OCI-LY7 (cell line): ENCODE measurements around the gene ABCC1. TPM values are rescaled to one million over a fixed set of nuclear protein-coding genes. Genes with fewer than 3 reads are reported as not detected.

Experiments
- BruUV-seq: library from RNA; stranded (reverse); fragments of 400-500 nt; replicated peaks from 2 replicates; lab custom pipeline; 2021; lab: Mats Ljungman, UMichigan
- CTCF ChIA-PET: fragments of 300-600 bp; sonication (Branson Sonifier 250); formaldehyde crosslinking; loops from one replicate; lab custom pipeline; 2022; ENCODE audit warnings: antibody characterized with exemption; ENCODE audit not compliant: unreplicated experiment; lab: Charles Lee
- POLR2A ChIA-PET: fragments of 300-600 bp; sonication (Branson Sonifier 250); formaldehyde crosslinking; loops from one replicate; lab custom pipeline; 2022; ENCODE audit warnings: antibody characterized with exemption; lab: Charles Lee
- DNase-seq: peaks from one replicate; pipeline ENCODE4 v3.0.0-alpha.2; 2015; ENCODE audit warnings: low spot score
- H2AFZ ChIP-seq: fragments of 200-600 bp; sonication (generic), shearing (Covaris generic); 2 replicates; pipeline ENCODE4 v1.6.1; 2014; ENCODE audit warnings: mild to moderate bottlenecking, antibody characterized with exemption, low read length, moderate library complexity
- H3K27ac ChIP-seq: fragments of 200-600 bp; sonication (generic); 2 replicates; pipeline ENCODE4 v1.5.1; 2014; ENCODE audit warnings: mixed run types, low read depth, mild to moderate bottlenecking, moderate library complexity, low read length, inconsistent platforms; ENCODE audit not compliant: poor library complexity, severe bottlenecking
- H3K36me3 ChIP-seq: fragments of 200-600 bp; sonication (generic); 2 replicates; pipeline ENCODE4 v1.6.1; 2014; ENCODE audit warnings: mild to moderate bottlenecking, antibody characterized with exemption, low read length, moderate library complexity, mixed read lengths; ENCODE audit not compliant: insufficient read depth
- H3K4me1 ChIP-seq: fragments of 200-600 bp; sonication (generic); 2 replicates; pipeline ENCODE4 v1.5.1; 2014; ENCODE audit warnings: mild to moderate bottlenecking, low read length; ENCODE audit not compliant: insufficient read depth, poor library complexity, severe bottlenecking
- H3K4me2 ChIP-seq: fragments of 200-600 bp; sonication (generic); 2 replicates; pipeline ENCODE4 v1.6.1; 2014; ENCODE audit warnings: mild to moderate bottlenecking, low read length
- H3K4me3 ChIP-seq: fragments of 200-600 bp; sonication (generic); 2 replicates; pipeline ENCODE4 v1.5.1; 2014; ENCODE audit warnings: mild to moderate bottlenecking, low read depth, low read length; ENCODE audit not compliant: poor library complexity, severe bottlenecking
- H3K79me2 ChIP-seq: fragments of 200-600 bp; sonication (generic); 2 replicates; pipeline ENCODE4 v1.6.1; 2016; ENCODE audit warnings: low read depth, mild to moderate bottlenecking, low read length, moderate library complexity, mixed read lengths; ENCODE audit not compliant: insufficient read depth
- H3K9me2 ChIP-seq: fragments of 200-600 bp; sonication (generic); 2 replicates; pipeline ENCODE4 v1.6.1; 2016; ENCODE audit warnings: mild to moderate bottlenecking, low read length, mixed read lengths; ENCODE audit not compliant: insufficient read depth
- H3K9me3 ChIP-seq: fragments of 200-600 bp; sonication (generic); 2 replicates; pipeline ENCODE4 v1.6.1; 2014; ENCODE audit warnings: mild to moderate bottlenecking, mixed run types, low read length, mixed read lengths
- H4K20me1 ChIP-seq: fragments of 200-600 bp; sonication (generic); 2 replicates; pipeline ENCODE4 v1.6.1; 2014; ENCODE audit warnings: mild to moderate bottlenecking, antibody characterized with exemption, low read length, moderate library complexity, mixed read lengths; ENCODE audit not compliant: insufficient read depth
- CTCF ChIP-seq: fragments of 200-600 bp; sonication (generic); conservative IDR thresholded peaks from 2 replicates; pipeline ENCODE4 v1.5.1; 2014; ENCODE audit warnings: mild to moderate bottlenecking, antibody characterized with exemption, low read length, moderate library complexity, mixed read lengths
- EZH2phosphoT487 ChIP-seq: fragments of 200-600 bp; sonication (generic); IDR thresholded peaks from 2 replicates; pipeline ENCODE4 v1.6.1; 2018; ENCODE audit warnings: low read depth, borderline replicate concordance, mild to moderate bottlenecking, mixed run types, antibody characterized with exemption, low read length, moderate library complexity, mixed read lengths
- intact Hi-C: fragments of 100-400 bp; cut with micrococcal nuclease; formaldehyde crosslinking; loops from one replicate; pipeline ENCODE4 v1.10.0; 2022; ENCODE audit not compliant: unreplicated experiment
- total RNA-seq, 2 experiments: library from RNA; depleted of rRNA in 1 of 2; stranded (reverse); fragments of >200 nt in 1 of 2; shearing (Covaris generic) in 1 of 2; gene quantifications; 2 replicates each; pipeline ENCODE4 v1.2.3, GENCODE V29; 2014 to 2022

Gene ABCC1
- total RNA-seq, 2 experiments from 2014 or later: 39.9 to 71.8 TPM

DNA sequence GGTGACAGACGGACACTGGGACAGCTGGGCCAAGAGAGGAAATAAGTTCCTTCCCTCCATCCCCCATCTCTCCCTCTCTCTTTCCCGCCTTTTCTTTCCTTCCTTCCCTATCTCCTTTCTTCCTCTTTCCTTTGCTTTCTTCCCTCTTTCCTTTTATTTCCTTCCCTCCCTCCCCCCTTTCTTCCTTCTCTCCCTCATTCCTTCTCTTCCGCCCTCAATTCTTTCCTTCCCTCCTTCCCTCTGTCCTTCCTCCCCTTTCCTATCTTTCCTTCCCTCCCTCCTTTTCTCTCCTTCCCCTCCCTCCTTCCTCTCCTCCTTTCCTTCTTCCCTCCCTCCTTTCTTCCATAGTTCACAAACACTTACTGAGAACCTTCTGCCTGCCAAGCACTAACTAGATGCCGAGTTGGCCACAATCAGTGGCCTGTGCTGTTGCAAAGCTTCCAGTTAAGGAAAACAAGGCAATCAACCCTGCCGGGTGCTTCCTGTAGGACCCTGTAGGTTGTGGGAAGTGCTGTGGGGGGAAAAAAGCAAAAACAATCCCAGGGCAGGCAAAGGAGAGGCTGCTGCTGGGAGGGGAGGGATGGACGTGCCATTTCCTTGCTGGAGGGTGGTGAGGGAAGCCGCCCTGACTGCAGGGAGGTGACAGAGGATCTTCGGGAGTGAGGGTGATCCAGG, 242.2 kb downstream of the ABCC1 start:
- Histone ChIP-seq H3K27ac (no peak overlapping the region), H3K79me2 (no peaks in the 10 kb centered on the region), H3K9me3 (no peaks in the 10 kb centered on the region), H3K36me3 (no peaks in the 10 kb centered on the region), H4K20me1 (no peaks in the 10 kb centered on the region), H2AFZ (no peak overlapping the region), H3K9me2 (no peaks in the 10 kb centered on the region), H3K4me1 (peaks cover 4% of the 10 kb centered on the region), H3K4me3 (no peak overlapping the region), H3K4me2 (no peak overlapping the region)
- CTCF ChIA-PET: no interaction called here
- POLR2A ChIA-PET: no interaction called here
- TF ChIP-seq CTCF: no peak
- no peak for TF ChIP-seq EZH2phosphoT487
- intact Hi-C loops: no loop called here
- no TSS peak for BruUV-seq
- no peak for DNase-seq

Other genes with a start within 250 kb of the ABCC1 start
- 5.7 and 7.9 TPM in 2 replicates for gene MYH11, start 92.6 kb upstream of the ABCC1 start, total RNA-seq (2014; rRNA removed; shearing (Covaris generic))
- gene MYH11, start 92.6 kb upstream of the ABCC1 start, total RNA-seq (2022): 33.3 and 33.8 TPM in 2 replicates
- 33.7 and 36.6 TPM in 2 replicates for gene CEP20, start 61.0 kb upstream of the ABCC1 start, total RNA-seq (2014; rRNA removed; shearing (Covaris generic))
- 62.8 and 75.6 TPM in 2 replicates for gene CEP20, start 61.0 kb upstream of the ABCC1 start, total RNA-seq (2022)